Testis (tissue), 3 donors: Measurements from ENCODE around the gene TRAF6. TPM values are rescaled to one million over a fixed set of nuclear protein-coding genes. Genes with fewer than 3 reads are reported as not detected.

ENCODE experiments used
- DNase-seq: peaks from one replicate; pipeline ENCODE4 v3.0.0-alpha.2; 2019
- H3K27ac ChIP-seq, 2 donors: fragments of 200-600 bp; sonication (generic); one replicate each; pipeline ENCODE4 v1.5.1; 2019
- H3K27me3 ChIP-seq: fragments of 200-600 bp; sonication (generic); one replicate; pipeline ENCODE4 v1.5.1; 2019
- H3K36me3 ChIP-seq: fragments of 200-600 bp; sonication (generic); one replicate; pipeline ENCODE4 v1.5.1; 2017; ENCODE audit warnings: low read depth; ENCODE audit errors: missing control alignments
- H3K4me1 ChIP-seq: fragments of 200-600 bp; sonication (generic); one replicate; pipeline ENCODE4 v1.5.1; 2019
- H3K4me3 ChIP-seq, 2 donors: fragments of 200-600 bp; sonication (generic); one replicate each; pipeline ENCODE4 v1.5.1; 2017 to 2019
- H3K9me3 ChIP-seq: fragments of 200-600 bp; sonication (generic); one replicate; pipeline ENCODE4 v1.5.1; 2017
- POLR2A ChIP-seq: fragments of 450-650 bp; IDR thresholded peaks from one replicate; pipeline ENCODE4 v1.6.1; 2017; ENCODE audit warnings: antibody characterized with exemption, mild to moderate bottlenecking, moderate library complexity
- WGBS, 2 donors: methylation state at CpG; one replicate each; pipeline ENCODE4 v1.1.5; 2018; 5-methylcytosine and 5-hydroxymethylcytosine counted together
- intact Hi-C: fragments of 100-400 bp; cut with DNase I; formaldehyde crosslinking; loops from one replicate; pipeline ENCODE4 v1.15.1; 2023; ENCODE audit warnings: low total_unique reads
- polyA plus RNA-seq: library from polyadenylated mRNA; stranded (reverse); fragments of 350-450 nt; fragmentation: Illumina TruSeq; extraction: RNeasy Lipid Tissue Mini Kit (QIAGEN cat#74804); gene quantifications from one replicate; pipeline ENCODE4 v1.2.3, GENCODE V29; 2014; ENCODE audit warnings: low read depth, low replicate concordance; ENCODE audit not compliant: insufficient read depth
- total RNA-seq, 2 donors: library from RNA; depleted of rRNA; stranded (reverse); fragments of >200 nt; gene quantifications; one replicate each; pipeline ENCODE4 v1.2.3, GENCODE V29; 2016
- TF ChIP-seq, protein P1 (sequence below), 3 experiments: fragments of 450-650 bp in 2 of 3; fragments of 200-600 bp in 1 of 3; sonication (generic) in 1 of 3; IDR thresholded peaks; one replicate each; pipeline ENCODE4 v1.5.1; 2016 to 2019; ENCODE audit warnings: antibody characterized with exemption in 3 of 3, mild to moderate bottlenecking in 2 of 3, moderate library complexity in 1 of 3

TRAF6 gene
- total and polyA plus RNA-seq, 3 donors from 2014 or later = 18.8 to 26.4 (median 24.0) TPM

DNA sequence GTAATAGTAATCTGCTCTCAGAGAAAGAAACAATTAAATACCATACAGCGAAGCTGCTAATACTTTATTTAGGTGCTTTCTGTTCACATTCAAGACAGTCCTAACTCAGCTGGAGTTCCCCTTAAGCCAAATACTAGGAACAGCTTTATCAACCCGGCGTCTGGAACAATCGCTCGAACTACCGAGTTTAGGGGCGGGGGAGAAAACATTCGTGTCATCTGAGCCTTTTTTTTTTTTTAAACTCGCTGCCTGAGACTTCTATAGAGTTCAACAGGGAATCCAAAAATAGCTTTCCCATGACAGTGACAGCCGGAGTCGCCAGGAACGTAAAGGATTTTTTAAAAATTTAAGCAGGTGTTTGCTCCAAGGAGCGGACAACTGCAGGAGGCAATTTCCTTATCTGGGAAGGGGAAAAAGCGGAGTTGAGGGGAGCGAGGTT is 852 bp downstream of the TRAF6 start:
- DNase-seq = peak; percentile 47
- H3K27me3 ChIP-seq = no peaks in the 10 kb centered on the region
- H3K4me1 ChIP-seq = peaks cover 4% of the 10 kb centered on the region
- peak overlapping the region; percentile 81 to 94 for H3K27ac ChIP-seq
- 0 to 1% methylated on average over 15 of the region's 15 CpGs for WGBS, 2 donors
- intact Hi-C loops = no loop called here
- H3K4me3 ChIP-seq = peak overlapping the region; percentile 79 to 93
- no peaks in the 10 kb centered on the region for H3K9me3 ChIP-seq
- TF ChIP-seq POLR2A = no peak
- TF ChIP-seq, protein P1, sequence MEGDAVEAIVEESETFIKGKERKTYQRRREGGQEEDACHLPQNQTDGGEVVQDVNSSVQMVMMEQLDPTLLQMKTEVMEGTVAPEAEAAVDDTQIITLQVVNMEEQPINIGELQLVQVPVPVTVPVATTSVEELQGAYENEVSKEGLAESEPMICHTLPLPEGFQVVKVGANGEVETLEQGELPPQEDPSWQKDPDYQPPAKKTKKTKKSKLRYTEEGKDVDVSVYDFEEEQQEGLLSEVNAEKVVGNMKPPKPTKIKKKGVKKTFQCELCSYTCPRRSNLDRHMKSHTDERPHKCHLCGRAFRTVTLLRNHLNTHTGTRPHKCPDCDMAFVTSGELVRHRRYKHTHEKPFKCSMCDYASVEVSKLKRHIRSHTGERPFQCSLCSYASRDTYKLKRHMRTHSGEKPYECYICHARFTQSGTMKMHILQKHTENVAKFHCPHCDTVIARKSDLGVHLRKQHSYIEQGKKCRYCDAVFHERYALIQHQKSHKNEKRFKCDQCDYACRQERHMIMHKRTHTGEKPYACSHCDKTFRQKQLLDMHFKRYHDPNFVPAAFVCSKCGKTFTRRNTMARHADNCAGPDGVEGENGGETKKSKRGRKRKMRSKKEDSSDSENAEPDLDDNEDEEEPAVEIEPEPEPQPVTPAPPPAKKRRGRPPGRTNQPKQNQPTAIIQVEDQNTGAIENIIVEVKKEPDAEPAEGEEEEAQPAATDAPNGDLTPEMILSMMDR (IDR thresholded peaks at IDR 0.05) = no peak
- H3K36me3 ChIP-seq = no peaks in the 10 kb centered on the region

DNA sequence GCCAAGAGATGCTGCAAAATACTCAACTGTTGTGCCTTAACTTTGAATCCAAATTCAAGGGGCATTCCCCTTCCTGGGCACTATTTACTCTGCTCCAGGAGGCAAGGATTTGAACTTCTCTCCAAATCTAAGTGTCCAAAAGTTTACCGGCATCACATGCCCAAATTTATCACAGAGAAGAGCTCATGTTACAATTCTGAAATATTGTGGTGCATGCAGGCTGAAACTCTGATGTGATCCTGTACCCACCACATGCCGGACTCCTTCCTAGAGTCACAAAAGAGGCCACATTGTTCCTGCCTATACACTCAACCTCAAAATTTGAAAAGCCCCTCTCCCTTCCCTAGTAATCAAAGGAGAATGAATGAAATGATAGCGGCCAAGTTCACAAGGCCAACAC is 1.3 kb downstream of the TRAF6 start:
- no peak for TF ChIP-seq POLR2A
- TF ChIP-seq, protein P1 (IDR thresholded peaks at IDR 0.05) = no peak
- H3K4me3 ChIP-seq = peak overlapping the region; percentile 79 to 93
- H3K9me3 ChIP-seq = no peaks in the 10 kb centered on the region
- H3K27me3 ChIP-seq = no peaks in the 10 kb centered on the region
- no peaks in the 10 kb centered on the region for H3K36me3 ChIP-seq
- WGBS, 2 donors = 5 to 11% methylated on average over 3 of the region's 3 CpGs
- H3K27ac ChIP-seq = peak overlapping the region; percentile 81 to 94
- no peak for DNase-seq
- peaks cover 4% of the 10 kb centered on the region for H3K4me1 ChIP-seq
- intact Hi-C loops = no loop called here

DNA sequence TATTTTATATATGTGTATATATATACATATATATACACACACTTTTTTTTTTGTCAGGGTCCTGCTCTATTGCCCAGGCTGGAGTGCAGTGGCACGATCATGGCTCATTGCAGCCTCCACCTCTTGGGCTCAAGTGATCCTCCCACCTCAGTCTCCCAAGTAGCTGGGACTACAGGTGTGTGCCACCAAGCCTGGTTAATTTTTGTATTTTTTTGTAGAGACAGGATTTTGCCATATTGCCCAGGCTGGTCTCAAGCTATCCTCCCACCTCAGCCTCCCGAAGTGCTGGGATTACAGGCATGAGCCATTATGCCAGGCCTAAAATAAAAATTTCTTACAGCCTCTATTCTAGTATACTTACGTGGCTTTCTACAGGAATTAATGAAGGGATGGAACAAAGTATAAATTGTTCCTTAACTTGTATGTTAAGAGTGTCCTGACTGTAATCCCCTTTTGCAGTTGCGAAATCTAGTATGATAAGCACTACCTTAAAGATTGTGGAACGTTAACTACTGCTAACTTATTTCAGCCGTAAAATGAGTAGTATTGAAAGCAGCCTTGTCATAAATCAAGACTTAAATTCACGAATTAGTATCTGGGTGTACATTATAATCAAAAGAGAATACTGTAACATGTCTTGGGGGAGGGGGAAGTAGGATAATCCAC is 2.1 kb downstream of the TRAF6 start:
- Histone ChIP-seq H3K36me3 (no peaks in the 10 kb centered on the region), H3K4me1 (peaks cover 4% of the 10 kb centered on the region), H3K9me3 (no peaks in the 10 kb centered on the region), H3K4me3 (no peak overlapping the region), H3K27ac (peak overlapping the region; percentile 22 to 94), H3K27me3 (no peaks in the 10 kb centered on the region)
- no peak for TF ChIP-seq POLR2A
- no peak for DNase-seq
- WGBS, 2 donors = 25 to 35% methylated on average over 7 of the region's 7 CpGs
- intact Hi-C loops = no loop called here

DNA sequence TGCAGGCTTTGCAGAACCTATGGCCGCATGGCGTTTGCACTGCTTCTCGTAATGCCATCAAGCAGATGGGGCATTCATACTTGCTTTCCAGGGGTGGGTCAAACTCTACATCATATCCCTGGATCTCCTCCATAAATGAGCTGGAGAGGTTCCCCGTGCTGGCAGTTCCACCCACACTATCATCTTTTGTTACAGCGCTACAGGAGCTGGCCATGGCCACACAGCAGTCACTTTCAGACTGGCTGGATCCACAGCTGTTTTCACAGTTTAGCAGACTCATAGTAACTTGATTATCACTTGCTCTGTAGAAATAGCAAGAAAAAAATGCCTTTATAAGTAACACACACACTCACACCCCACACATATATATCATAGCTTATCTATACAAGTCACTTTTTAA is 8.8 kb downstream of the TRAF6 start:
- Histone ChIP-seq H3K27ac (no peak overlapping the region), H3K36me3 (no peaks in the 10 kb centered on the region), H3K9me3 (no peaks in the 10 kb centered on the region), H3K4me1 (no peaks in the 10 kb centered on the region), H3K4me3 (no peak overlapping the region), H3K27me3 (no peaks in the 10 kb centered on the region)
- TF ChIP-seq POLR2A = no peak
- TF ChIP-seq, protein P1 (IDR thresholded peaks at IDR 0.05) = no peak
- DNase-seq = no peak
- WGBS, 2 donors = 82 to 90% methylated on average over 5 of the region's 5 CpGs
- intact Hi-C loops = no loop called here

DNA sequence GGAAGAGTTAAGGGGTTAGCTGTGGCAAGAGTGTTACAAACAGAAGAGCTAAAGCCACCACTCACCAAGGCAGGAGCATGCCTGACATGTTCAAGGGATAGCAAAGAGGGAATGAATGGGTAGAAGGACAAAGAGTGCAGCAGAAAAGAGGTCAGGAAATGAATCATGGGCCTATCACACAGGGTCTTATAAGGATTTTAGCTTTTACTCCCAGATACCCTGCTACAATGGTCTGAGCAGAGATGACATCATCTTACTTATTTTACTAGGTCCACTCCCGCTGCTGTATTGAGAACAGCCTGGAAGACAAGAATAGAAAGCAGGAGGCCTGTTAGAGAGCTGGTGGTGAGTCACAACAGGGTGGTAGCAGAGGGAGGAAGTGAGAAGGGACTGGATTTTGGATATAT is 9.8 kb downstream of the TRAF6 start:
- TF ChIP-seq, protein P1 (IDR thresholded peaks at IDR 0.05) = no peak
- TF ChIP-seq POLR2A = no peak
- H3K27ac ChIP-seq = no peak overlapping the region
- no peaks in the 10 kb centered on the region for H3K27me3 ChIP-seq
- no peaks in the 10 kb centered on the region for H3K9me3 ChIP-seq
- WGBS, 2 donors = 53 to 86% methylated on average over 1 of the region's 1 CpG
- H3K4me1 ChIP-seq = no peaks in the 10 kb centered on the region
- intact Hi-C loops = no loop called here
- no peak overlapping the region for H3K4me3 ChIP-seq
- H3K36me3 ChIP-seq = no peaks in the 10 kb centered on the region
- no peak for DNase-seq
